HepG2 (cell line): ENCODE data around the gene HYLS1. TPM values are rescaled to one million over a fixed set of nuclear protein-coding genes. Genes with fewer than 3 reads are reported as not detected.

Experiments
- CEBPG ChIP-seq: IDR thresholded peaks from 2 replicates; pipeline ENCODE4 v1.6.1; 2016
- EP300 ChIP-seq, 3 experiments: sonication (generic) in 1 of 3; formaldehyde crosslinking in 1 of 3; IDR thresholded peaks; 2 replicates each; pipeline versions ENCODE4 v1.5.1 to v1.6.1; 2011 to 2020; ENCODE audit warnings: low read depth in 2 of 3, low read length in 2 of 3, borderline replicate concordance in 1 of 3, improper control_type of control experiment in 1 of 3, mild to moderate bottlenecking in 1 of 3, missing genetic modification reagents in 1 of 3, moderate library complexity in 1 of 3
- KDM6A ChIP-seq: IDR thresholded peaks from 2 replicates; pipeline ENCODE4 v1.6.1; 2016; ENCODE audit warnings: low read depth
- MYNN ChIP-seq: sonication (generic); formaldehyde crosslinking; IDR thresholded peaks from 2 replicates; pipeline ENCODE4 v1.4.0; 2020; ENCODE audit warnings: mild to moderate bottlenecking, low read depth, missing genetic modification reagents
- RARA ChIP-seq: IDR thresholded peaks from 2 replicates; pipeline ENCODE4 v1.6.1; 2016; ENCODE audit warnings: missing genetic modification reagents, missing compliant biosample characterization
- ZNF232 ChIP-seq: sonication (generic); formaldehyde crosslinking; IDR thresholded peaks from 2 replicates; pipeline ENCODE4 v1.4.0; 2020; ENCODE audit warnings: missing genetic modification reagents, borderline replicate concordance
- ZNF251 ChIP-seq: sonication (generic); formaldehyde crosslinking; IDR thresholded peaks from 2 replicates; pipeline ENCODE4 v1.9.0; 2021; ENCODE audit warnings: mild to moderate bottlenecking, missing genetic modification reagents
- polyA plus RNA-seq, 8 experiments: library from polyadenylated mRNA; depleted of rRNA in 3 of 8; stranded (reverse) in 7 of 8; unstranded in 1 of 8; fragments of >200 nt; fragmentation: Illumina TruSeq in 4 of 8; extraction: Trizol in 4 of 8; gene quantifications; 2 replicates each; pipeline versions ENCODE4 v1.2.1 to v1.2.3, GENCODE V29; 2011 to 2016; ENCODE audit warnings: low read depth in 4 of 8, missing spikeins in 1 of 8, mixed read lengths in 1 of 8; ENCODE audit not compliant: insufficient read depth in 1 of 8
- total RNA-seq, 5 experiments: library from RNA; depleted of rRNA; stranded (reverse); fragments of >200 nt; fragmentation: Illumina TruSeq; extraction: Trizol; gene quantifications; 2 replicates each; pipeline ENCODE4 v1.2.3, GENCODE V29; 2016; ENCODE audit warnings: low read depth in 1 of 5
- TF ChIP-seq, protein P1 (sequence below): sonication (generic); formaldehyde crosslinking; IDR thresholded peaks from 2 replicates; pipeline ENCODE4 v1.4.0; 2020; ENCODE audit warnings: mild to moderate bottlenecking, missing genetic modification reagents
- TF ChIP-seq, protein P2 (sequence below): sonication (generic); formaldehyde crosslinking; IDR thresholded peaks from 2 replicates; pipeline ENCODE4 v1.5.1; 2020; ENCODE audit warnings: mild to moderate bottlenecking, missing genetic modification reagents, moderate library complexity
- TF ChIP-seq, protein P3 (sequence below): sonication (generic); formaldehyde crosslinking; IDR thresholded peaks from 2 replicates; pipeline ENCODE4 v1.4.0; 2020; ENCODE audit warnings: missing genetic modification reagents, borderline replicate concordance

Gene HYLS1
- total and polyA plus RNA-seq, 2 of the 13 experiments (the other 11 are each of a cell fraction or from before 2014, with no cell fraction given), result 1.3 to 3.8 TPM

DNA sequence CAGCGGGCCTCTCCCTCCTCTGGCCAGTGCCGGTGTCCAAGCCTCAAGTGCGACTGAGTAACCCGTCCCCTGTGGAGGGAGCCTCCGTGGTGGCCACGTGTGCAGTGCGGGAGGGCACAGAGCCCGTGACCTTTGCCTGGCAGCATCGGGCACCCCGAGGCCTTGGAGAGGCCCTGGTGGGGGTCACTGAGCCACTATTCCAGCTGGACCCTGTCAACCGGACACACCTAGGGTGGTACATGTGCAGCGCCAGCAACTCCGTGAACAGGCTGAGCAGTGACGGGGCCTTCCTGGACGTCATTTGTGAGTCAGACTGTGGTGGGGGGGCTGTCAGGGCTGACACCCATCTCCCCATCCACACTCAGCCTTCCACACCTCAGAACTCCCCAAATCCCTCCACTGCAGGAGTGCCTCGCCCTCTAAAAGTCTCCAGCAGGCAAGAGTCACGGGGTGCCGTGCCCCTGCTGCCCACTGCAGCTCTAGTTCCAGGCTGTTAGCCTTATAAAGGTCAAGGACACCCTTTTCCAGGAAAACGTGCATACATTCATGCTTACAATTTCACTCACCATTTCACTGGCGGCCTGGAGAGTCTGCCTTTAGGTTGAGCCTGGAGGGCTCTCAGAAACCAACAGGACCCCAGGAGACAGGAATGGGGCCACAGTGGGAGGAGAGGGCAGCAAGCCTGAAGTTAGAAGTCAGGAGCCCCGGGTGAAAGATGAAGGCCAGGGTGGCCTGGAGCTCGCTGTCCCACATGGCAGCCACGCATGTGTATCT is 61.0 kb downstream of the HYLS1 start (continued):
- TF ChIP-seq, protein P1, sequence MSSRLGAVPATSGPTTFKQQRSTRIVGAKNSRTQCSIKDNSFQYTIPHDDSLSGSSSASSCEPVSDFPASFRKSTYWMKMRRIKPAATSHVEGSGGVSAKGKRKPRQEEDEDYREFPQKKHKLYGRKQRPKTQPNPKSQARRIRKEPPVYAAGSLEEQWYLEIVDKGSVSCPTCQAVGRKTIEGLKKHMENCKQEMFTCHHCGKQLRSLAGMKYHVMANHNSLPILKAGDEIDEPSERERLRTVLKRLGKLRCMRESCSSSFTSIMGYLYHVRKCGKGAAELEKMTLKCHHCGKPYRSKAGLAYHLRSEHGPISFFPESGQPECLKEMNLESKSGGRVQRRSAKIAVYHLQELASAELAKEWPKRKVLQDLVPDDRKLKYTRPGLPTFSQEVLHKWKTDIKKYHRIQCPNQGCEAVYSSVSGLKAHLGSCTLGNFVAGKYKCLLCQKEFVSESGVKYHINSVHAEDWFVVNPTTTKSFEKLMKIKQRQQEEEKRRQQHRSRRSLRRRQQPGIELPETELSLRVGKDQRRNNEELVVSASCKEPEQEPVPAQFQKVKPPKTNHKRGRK (CRISPR knock-in tag), result no peak
- TF ChIP-seq, protein P2, sequence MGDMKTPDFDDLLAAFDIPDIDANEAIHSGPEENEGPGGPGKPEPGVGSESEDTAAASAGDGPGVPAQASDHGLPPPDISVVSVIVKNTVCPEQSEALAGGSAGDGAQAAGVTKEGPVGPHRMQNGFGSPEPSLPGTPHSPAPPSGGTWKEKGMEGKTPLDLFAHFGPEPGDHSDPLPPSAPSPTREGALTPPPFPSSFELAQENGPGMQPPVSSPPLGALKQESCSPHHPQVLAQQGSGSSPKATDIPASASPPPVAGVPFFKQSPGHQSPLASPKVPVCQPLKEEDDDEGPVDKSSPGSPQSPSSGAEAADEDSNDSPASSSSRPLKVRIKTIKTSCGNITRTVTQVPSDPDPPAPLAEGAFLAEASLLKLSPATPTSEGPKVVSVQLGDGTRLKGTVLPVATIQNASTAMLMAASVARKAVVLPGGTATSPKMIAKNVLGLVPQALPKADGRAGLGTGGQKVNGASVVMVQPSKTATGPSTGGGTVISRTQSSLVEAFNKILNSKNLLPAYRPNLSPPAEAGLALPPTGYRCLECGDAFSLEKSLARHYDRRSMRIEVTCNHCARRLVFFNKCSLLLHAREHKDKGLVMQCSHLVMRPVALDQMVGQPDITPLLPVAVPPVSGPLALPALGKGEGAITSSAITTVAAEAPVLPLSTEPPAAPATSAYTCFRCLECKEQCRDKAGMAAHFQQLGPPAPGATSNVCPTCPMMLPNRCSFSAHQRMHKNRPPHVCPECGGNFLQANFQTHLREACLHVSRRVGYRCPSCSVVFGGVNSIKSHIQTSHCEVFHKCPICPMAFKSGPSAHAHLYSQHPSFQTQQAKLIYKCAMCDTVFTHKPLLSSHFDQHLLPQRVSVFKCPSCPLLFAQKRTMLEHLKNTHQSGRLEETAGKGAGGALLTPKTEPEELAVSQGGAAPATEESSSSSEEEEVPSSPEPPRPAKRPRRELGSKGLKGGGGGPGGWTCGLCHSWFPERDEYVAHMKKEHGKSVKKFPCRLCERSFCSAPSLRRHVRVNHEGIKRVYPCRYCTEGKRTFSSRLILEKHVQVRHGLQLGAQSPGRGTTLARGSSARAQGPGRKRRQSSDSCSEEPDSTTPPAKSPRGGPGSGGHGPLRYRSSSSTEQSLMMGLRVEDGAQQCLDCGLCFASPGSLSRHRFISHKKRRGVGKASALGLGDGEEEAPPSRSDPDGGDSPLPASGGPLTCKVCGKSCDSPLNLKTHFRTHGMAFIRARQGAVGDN (CRISPR knock-in tag), result peak; percentile 66
- TF ChIP-seq EP300 (IDR thresholded peaks at IDR 0.05; ENCODE audit: low read depth in 2 of 2, low read length in 2 of 2) (no peak), EP300 (CRISPR knock-in tag; IDR thresholded peaks at IDR 0.05; ENCODE audit: borderline replicate concordance) (no peak), CEBPG (CRISPR knock-in tag) (no peak), MYNN (no peak), ZNF251 (CRISPR knock-in tag) (no peak), ZNF232 (CRISPR knock-in tag) (no peak), RARA (CRISPR knock-in tag) (peak; percentile 49), KDM6A (no peak)
- TF ChIP-seq, protein P3, sequence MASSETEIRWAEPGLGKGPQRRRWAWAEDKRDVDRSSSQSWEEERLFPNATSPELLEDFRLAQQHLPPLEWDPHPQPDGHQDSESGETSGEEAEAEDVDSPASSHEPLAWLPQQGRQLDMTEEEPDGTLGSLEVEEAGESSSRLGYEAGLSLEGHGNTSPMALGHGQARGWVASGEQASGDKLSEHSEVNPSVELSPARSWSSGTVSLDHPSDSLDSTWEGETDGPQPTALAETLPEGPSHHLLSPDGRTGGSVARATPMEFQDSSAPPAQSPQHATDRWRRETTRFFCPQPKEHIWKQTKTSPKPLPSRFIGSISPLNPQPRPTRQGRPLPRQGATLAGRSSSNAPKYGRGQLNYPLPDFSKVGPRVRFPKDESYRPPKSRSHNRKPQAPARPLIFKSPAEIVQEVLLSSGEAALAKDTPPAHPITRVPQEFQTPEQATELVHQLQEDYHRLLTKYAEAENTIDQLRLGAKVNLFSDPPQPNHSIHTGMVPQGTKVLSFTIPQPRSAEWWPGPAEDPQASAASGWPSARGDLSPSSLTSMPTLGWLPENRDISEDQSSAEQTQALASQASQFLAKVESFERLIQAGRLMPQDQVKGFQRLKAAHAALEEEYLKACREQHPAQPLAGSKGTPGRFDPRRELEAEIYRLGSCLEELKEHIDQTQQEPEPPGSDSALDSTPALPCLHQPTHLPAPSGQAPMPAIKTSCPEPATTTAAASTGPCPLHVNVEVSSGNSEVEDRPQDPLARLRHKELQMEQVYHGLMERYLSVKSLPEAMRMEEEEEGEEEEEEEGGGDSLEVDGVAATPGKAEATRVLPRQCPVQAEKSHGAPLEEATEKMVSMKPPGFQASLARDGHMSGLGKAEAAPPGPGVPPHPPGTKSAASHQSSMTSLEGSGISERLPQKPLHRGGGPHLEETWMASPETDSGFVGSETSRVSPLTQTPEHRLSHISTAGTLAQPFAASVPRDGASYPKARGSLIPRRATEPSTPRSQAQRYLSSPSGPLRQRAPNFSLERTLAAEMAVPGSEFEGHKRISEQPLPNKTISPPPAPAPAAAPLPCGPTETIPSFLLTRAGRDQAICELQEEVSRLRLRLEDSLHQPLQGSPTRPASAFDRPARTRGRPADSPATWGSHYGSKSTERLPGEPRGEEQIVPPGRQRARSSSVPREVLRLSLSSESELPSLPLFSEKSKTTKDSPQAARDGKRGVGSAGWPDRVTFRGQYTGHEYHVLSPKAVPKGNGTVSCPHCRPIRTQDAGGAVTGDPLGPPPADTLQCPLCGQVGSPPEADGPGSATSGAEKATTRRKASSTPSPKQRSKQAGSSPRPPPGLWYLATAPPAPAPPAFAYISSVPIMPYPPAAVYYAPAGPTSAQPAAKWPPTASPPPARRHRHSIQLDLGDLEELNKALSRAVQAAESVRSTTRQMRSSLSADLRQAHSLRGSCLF (CRISPR knock-in tag), result no peak
